Activated naive CD4-positive, alpha-beta T cell treated with anti-CD3 and anti-CD28 coated beads, Interleukin-2, amount 50 U/mL, for 24 hours (primary cell): Measurements from ENCODE around the gene NAA16.

ENCODE experiments used
- H3K27ac Mint-ChIP-seq: one replicate; pipeline ENCODE4 v1.8.0; 2021; ENCODE audit warnings: mild to moderate bottlenecking, mixed read lengths
- H3K27me3 Mint-ChIP-seq: one replicate; pipeline ENCODE4 v1.8.0; 2021; ENCODE audit warnings: mixed read lengths
- H3K36me3 Mint-ChIP-seq: one replicate; pipeline ENCODE4 v1.8.0; 2021; ENCODE audit warnings: mixed read lengths
- H3K4me1 Mint-ChIP-seq: one replicate; pipeline ENCODE4 v1.8.0; 2021; ENCODE audit warnings: mixed read lengths
- H3K4me3 Mint-ChIP-seq: one replicate; pipeline ENCODE4 v1.8.0; 2021; ENCODE audit warnings: mild to moderate bottlenecking, mixed read lengths
- H3K9me3 Mint-ChIP-seq: one replicate; pipeline ENCODE4 v1.8.0; 2021; ENCODE audit warnings: mixed read lengths

The NAA16 gene

GRCh38 chr13:41370736-41371135 is 59.7 kb downstream of the NAA16 start:
- no peaks in the 10 kb centered on the region for H3K27me3 Mint-ChIP-seq
- H3K9me3 Mint-ChIP-seq = peaks cover 9% of the 10 kb centered on the region
- H3K27ac Mint-ChIP-seq = peak overlapping the region; percentile 16
- peaks cover 21% of the 10 kb centered on the region for H3K4me1 Mint-ChIP-seq
- no peak overlapping the region for H3K4me3 Mint-ChIP-seq
- peaks cover 45% of the 10 kb centered on the region for H3K36me3 Mint-ChIP-seq

GRCh38 chr13:41377446-41377845 is 66.4 kb downstream of the NAA16 start:
- Mint-ChIP-seq H3K4me1 (peaks cover 22% of the 10 kb centered on the region), H3K9me3 (no peaks in the 10 kb centered on the region), H3K36me3 (peaks cover 15% of the 10 kb centered on the region), H3K27me3 (no peaks in the 10 kb centered on the region), H3K27ac (no peak overlapping the region), H3K4me3 (no peak overlapping the region)

- Mint-ChIP-seq H3K36me3 (no peaks in the 10 kb centered on the region), H3K9me3 (no peaks in the 10 kb centered on the region), H3K27me3 (no peaks in the 10 kb centered on the region), H3K4me3 (no peak overlapping the region), H3K27ac (no peak overlapping the region), H3K4me1 (peaks cover 34% of the 10 kb centered on the region)
Measured at GRCh38 chr13:41382431-41382830, 71.4 kb downstream of the NAA16 start.

GRCh38 chr13:41383386-41383785 is 72.3 kb downstream of the NAA16 start:
- no peaks in the 10 kb centered on the region for H3K36me3 Mint-ChIP-seq
- H3K27me3 Mint-ChIP-seq = no peaks in the 10 kb centered on the region
- no peak overlapping the region for H3K27ac Mint-ChIP-seq
- no peaks in the 10 kb centered on the region for H3K9me3 Mint-ChIP-seq
- no peak overlapping the region for H3K4me3 Mint-ChIP-seq
- peaks cover 34% of the 10 kb centered on the region for H3K4me1 Mint-ChIP-seq

- Mint-ChIP-seq H3K27me3 (no peaks in the 10 kb centered on the region), H3K27ac (no peak overlapping the region), H3K9me3 (no peaks in the 10 kb centered on the region), H3K4me3 (no peak overlapping the region), H3K36me3 (no peaks in the 10 kb centered on the region), H3K4me1 (peaks cover 33% of the 10 kb centered on the region)
Measured at GRCh38 chr13:41384749-41385503, 73.9 kb downstream of the NAA16 start.

GRCh38 chr13:41386211-41386610 is 75.1 kb downstream of the NAA16 start:
- Mint-ChIP-seq H3K4me3 (no peak overlapping the region), H3K4me1 (peaks cover 20% of the 10 kb centered on the region), H3K27me3 (no peaks in the 10 kb centered on the region), H3K36me3 (no peaks in the 10 kb centered on the region), H3K27ac (no peak overlapping the region), H3K9me3 (no peaks in the 10 kb centered on the region)

GRCh38 chr13:41387576-41387975 is 76.5 kb downstream of the NAA16 start:
- H3K4me3 Mint-ChIP-seq = no peak overlapping the region
- H3K27ac Mint-ChIP-seq = no peak overlapping the region
- H3K4me1 Mint-ChIP-seq = peaks cover 17% of the 10 kb centered on the region

GRCh38 chr13:41388143-41388881 is 77.2 kb downstream of the NAA16 start:
- H3K4me1 Mint-ChIP-seq = peaks cover 10% of the 10 kb centered on the region
- H3K4me3 Mint-ChIP-seq = no peak overlapping the region
- H3K36me3 Mint-ChIP-seq = no peaks in the 10 kb centered on the region
- H3K27ac Mint-ChIP-seq = no peak overlapping the region
- H3K27me3 Mint-ChIP-seq = no peaks in the 10 kb centered on the region
- H3K9me3 Mint-ChIP-seq = no peaks in the 10 kb centered on the region

More at GRCh38 chr13:41387576-41387975, 76.5 kb downstream of the NAA16 start:
- Mint-ChIP-seq H3K27me3 (no peaks in the 10 kb centered on the region), H3K9me3 (no peaks in the 10 kb centered on the region), H3K36me3 (no peaks in the 10 kb centered on the region)

- no peaks in the 10 kb centered on the region for H3K27me3 Mint-ChIP-seq
- H3K36me3 Mint-ChIP-seq = no peaks in the 10 kb centered on the region
- no peak overlapping the region for H3K4me3 Mint-ChIP-seq
- H3K27ac Mint-ChIP-seq = no peak overlapping the region
- H3K4me1 Mint-ChIP-seq = peaks cover 6% of the 10 kb centered on the region
- H3K9me3 Mint-ChIP-seq = no peaks in the 10 kb centered on the region
Measured at GRCh38 chr13:41389580-41389979, 78.5 kb downstream of the NAA16 start.

GRCh38 chr13:41394166-41394565 is 83.1 kb downstream of the NAA16 start:
- no peak overlapping the region for H3K4me3 Mint-ChIP-seq
- no peak overlapping the region for H3K27ac Mint-ChIP-seq
- no peaks in the 10 kb centered on the region for H3K27me3 Mint-ChIP-seq
- H3K9me3 Mint-ChIP-seq = no peaks in the 10 kb centered on the region
- no peaks in the 10 kb centered on the region for H3K36me3 Mint-ChIP-seq
- peaks cover 1% of the 10 kb centered on the region for H3K4me1 Mint-ChIP-seq

- H3K4me1 Mint-ChIP-seq = no peaks in the 10 kb centered on the region
- H3K27me3 Mint-ChIP-seq = no peaks in the 10 kb centered on the region
- H3K36me3 Mint-ChIP-seq = no peaks in the 10 kb centered on the region
- no peak overlapping the region for H3K27ac Mint-ChIP-seq
- no peak overlapping the region for H3K4me3 Mint-ChIP-seq
- H3K9me3 Mint-ChIP-seq = no peaks in the 10 kb centered on the region
Measured at GRCh38 chr13:41398494-41399170, 87.6 kb downstream of the NAA16 start.

GRCh38 chr13:41401366-41401765 is 90.3 kb downstream of the NAA16 start:
- Mint-ChIP-seq H3K4me1 (no peaks in the 10 kb centered on the region), H3K9me3 (no peaks in the 10 kb centered on the region), H3K4me3 (no peak overlapping the region)

GRCh38 chr13:41402691-41403511 is 91.8 kb downstream of the NAA16 start:
- H3K36me3 Mint-ChIP-seq = no peaks in the 10 kb centered on the region
- no peak overlapping the region for H3K27ac Mint-ChIP-seq
- no peaks in the 10 kb centered on the region for H3K9me3 Mint-ChIP-seq
- no peak overlapping the region for H3K4me3 Mint-ChIP-seq
- H3K27me3 Mint-ChIP-seq = no peaks in the 10 kb centered on the region
- no peaks in the 10 kb centered on the region for H3K4me1 Mint-ChIP-seq

More at GRCh38 chr13:41401366-41401765, 90.3 kb downstream of the NAA16 start:
- no peaks in the 10 kb centered on the region for H3K27me3 Mint-ChIP-seq
- no peak overlapping the region for H3K27ac Mint-ChIP-seq
- H3K36me3 Mint-ChIP-seq = no peaks in the 10 kb centered on the region

- H3K9me3 Mint-ChIP-seq = no peaks in the 10 kb centered on the region
- no peak overlapping the region for H3K4me3 Mint-ChIP-seq
- peaks cover under 1% of the 10 kb centered on the region for H3K4me1 Mint-ChIP-seq
- no peaks in the 10 kb centered on the region for H3K27me3 Mint-ChIP-seq
- H3K36me3 Mint-ChIP-seq = no peaks in the 10 kb centered on the region
- H3K27ac Mint-ChIP-seq = no peak overlapping the region
Measured at GRCh38 chr13:41403983-41404382, 92.9 kb downstream of the NAA16 start.

- no peaks in the 10 kb centered on the region for H3K27me3 Mint-ChIP-seq
- H3K4me1 Mint-ChIP-seq = peaks cover 3% of the 10 kb centered on the region
- H3K36me3 Mint-ChIP-seq = no peaks in the 10 kb centered on the region
- H3K9me3 Mint-ChIP-seq = no peaks in the 10 kb centered on the region
- H3K4me3 Mint-ChIP-seq = no peak overlapping the region
- H3K27ac Mint-ChIP-seq = no peak overlapping the region
Measured at GRCh38 chr13:41405367-41405766, 94.3 kb downstream of the NAA16 start.
